PC-9 (cell line): ENCODE results near the gene MAFG. TPM values are rescaled to one million over a fixed set of nuclear protein-coding genes. Genes with fewer than 3 reads are reported as not detected.

ENCODE experiments used
- BruUV-seq: library from RNA; stranded (reverse); fragments of 400-500 nt; replicated peaks from 2 replicates; lab custom pipeline; 2021; lab: Mats Ljungman, UMichigan
- CTCF ChIA-PET: fragments of 300-600 bp; sonication (Branson Sonifier 250); formaldehyde crosslinking; loops from one replicate; lab custom pipeline; 2022; ENCODE audit warnings: antibody characterized with exemption; lab: Charles Lee
- POLR2A ChIA-PET: fragments of 300-600 bp; sonication (Branson Sonifier 250); formaldehyde crosslinking; loops from one replicate; lab custom pipeline; 2022; ENCODE audit warnings: antibody characterized with exemption; ENCODE audit not compliant: unreplicated experiment; lab: Charles Lee
- DNase-seq, 2 experiments: peaks; one replicate each; pipeline versions ENCODE4 v3.0.0 to v3.0.0-alpha.2; 2015 to 2022; ENCODE audit warnings: mixed read lengths in 1 of 2
- H2AFZ ChIP-seq: fragments of 200-600 bp; sonication (generic); 2 replicates; pipeline ENCODE4 v1.8.1; 2017; ENCODE audit warnings: antibody characterized with exemption
- H3F3A ChIP-seq: fragments of 200-600 bp; sonication (generic); 2 replicates; pipeline ENCODE4 v1.8.1; 2017; ENCODE audit warnings: antibody characterized with exemption, mild to moderate bottlenecking, low read depth; ENCODE audit not compliant: insufficient read depth
- H3K27ac ChIP-seq: fragments of 200-600 bp; sonication (generic); 2 replicates; pipeline ENCODE4 v1.6.1; 2016; ENCODE audit warnings: mixed run types
- H3K27me3 ChIP-seq: fragments of 200-600 bp; sonication (generic); 2 replicates; pipeline ENCODE4 v1.6.1; 2016; ENCODE audit warnings: low read depth, mixed run types; ENCODE audit not compliant: insufficient read depth
- H3K36me3 ChIP-seq: fragments of 200-600 bp; sonication (generic); 2 replicates; pipeline ENCODE4 v1.6.1; 2016; ENCODE audit warnings: low read depth, mixed run types
- H3K4me1 ChIP-seq: fragments of 200-600 bp; sonication (generic); replicated peaks from 2 replicates; pipeline ENCODE4 v1.6.1; 2016; ENCODE audit warnings: mixed run types; ENCODE audit not compliant: insufficient read depth
- H3K4me2 ChIP-seq: fragments of 200-600 bp; sonication (generic); 2 replicates; pipeline ENCODE4 v1.6.1; 2017; ENCODE audit warnings: mixed run types
- H3K4me3 ChIP-seq: fragments of 200-600 bp; sonication (generic); 2 replicates; pipeline ENCODE4 v1.6.1; 2016; ENCODE audit warnings: mixed run types
- H3K79me2 ChIP-seq: fragments of 200-600 bp; sonication (generic); 2 replicates; pipeline ENCODE4 v1.6.1; 2017; ENCODE audit warnings: low read depth, mixed run types
- H3K9me2 ChIP-seq: fragments of 200-600 bp; sonication (generic); 2 replicates; pipeline ENCODE4 v1.8.1; 2017; ENCODE audit warnings: mild to moderate bottlenecking; ENCODE audit not compliant: insufficient read depth
- H3K9me3 ChIP-seq: fragments of 200-600 bp; sonication (generic); 2 replicates; pipeline ENCODE4 v1.8.1; 2016; ENCODE audit warnings: low read depth; ENCODE audit not compliant: insufficient read depth
- H4K20me1 ChIP-seq: fragments of 200-600 bp; sonication (generic); 2 replicates; pipeline ENCODE4 v1.8.1; 2017; ENCODE audit not compliant: insufficient read depth
- EZH2 ChIP-seq: fragments of 200-600 bp; sonication (generic); IDR thresholded peaks from 2 replicates; pipeline ENCODE4 v1.8.0; 2017; ENCODE audit warnings: antibody characterized with exemption, low read depth
- intact Hi-C: fragments of 100-400 bp; cut with micrococcal nuclease; formaldehyde crosslinking; loops from one replicate; pipeline ENCODE4 v1.10.0; 2022; ENCODE audit not compliant: unreplicated experiment
- total RNA-seq: library from RNA; stranded (reverse); gene quantifications from 2 replicates; pipeline ENCODE4 v1.2.3, GENCODE V29; 2021
- TF ChIP-seq, protein P1 (sequence below): fragments of 200-600 bp; sonication (generic); conservative IDR thresholded peaks from 2 replicates; pipeline ENCODE4 v1.6.1; 2017; ENCODE audit warnings: mixed run types, antibody characterized with exemption, mild to moderate bottlenecking, moderate library complexity

The MAFG gene
- total RNA-seq, 1 experiment from 2014 or later, result 79.5 TPM

DNA sequence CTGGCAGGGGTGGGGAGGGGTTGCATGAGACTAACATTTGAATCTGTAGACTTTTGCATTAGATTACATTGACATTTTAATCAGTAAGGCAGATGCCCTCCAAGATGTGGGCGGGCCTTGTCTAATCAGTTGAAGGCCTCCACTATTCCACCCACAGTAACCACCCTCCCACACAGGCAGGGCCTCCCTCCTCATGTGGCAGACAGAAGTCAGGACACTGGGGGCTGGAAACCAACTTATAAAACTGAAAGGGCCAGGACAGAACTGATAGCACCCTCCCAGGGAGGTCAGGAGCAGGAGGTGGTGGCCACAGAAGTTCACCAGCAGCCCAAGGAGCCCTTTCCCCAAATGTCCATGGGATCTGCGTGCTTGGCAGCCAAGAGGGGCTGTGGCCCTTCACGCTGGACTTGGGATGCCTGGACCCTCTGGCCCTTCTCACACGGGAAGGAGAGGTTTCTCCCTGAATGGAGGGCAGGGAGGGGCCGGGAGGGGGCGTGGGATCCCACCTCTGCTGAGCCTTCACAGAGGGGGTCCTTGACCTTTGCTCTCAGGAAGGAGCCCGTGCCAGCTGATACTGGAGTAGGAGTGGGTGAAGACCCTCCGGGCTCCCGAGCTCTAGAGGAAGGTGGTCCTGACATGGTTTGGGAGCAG, 4.9 kb upstream of the MAFG start:
- Histone ChIP-seq H3K4me3 (no peak overlapping the region), H3K4me1 (peaks cover 4% of the 10 kb centered on the region; the same call in 1 of the 2 replicates), H4K20me1 (no peaks in the 10 kb centered on the region), H3K79me2 (no peaks in the 10 kb centered on the region), H3K36me3 (no peaks in the 10 kb centered on the region), H3K9me2 (no peaks in the 10 kb centered on the region), H3K27me3 (no peaks in the 10 kb centered on the region), H2AFZ (no peak overlapping the region), H3K9me3 (no peaks in the 10 kb centered on the region), H3K27ac (no peak overlapping the region), H3F3A (no peaks in the 10 kb centered on the region; the same call in 1 of the 2 replicates), H3K4me2 (no peak overlapping the region)
- BruUV-seq, result TSS peak; percentile 21
- TF ChIP-seq, protein P1, sequence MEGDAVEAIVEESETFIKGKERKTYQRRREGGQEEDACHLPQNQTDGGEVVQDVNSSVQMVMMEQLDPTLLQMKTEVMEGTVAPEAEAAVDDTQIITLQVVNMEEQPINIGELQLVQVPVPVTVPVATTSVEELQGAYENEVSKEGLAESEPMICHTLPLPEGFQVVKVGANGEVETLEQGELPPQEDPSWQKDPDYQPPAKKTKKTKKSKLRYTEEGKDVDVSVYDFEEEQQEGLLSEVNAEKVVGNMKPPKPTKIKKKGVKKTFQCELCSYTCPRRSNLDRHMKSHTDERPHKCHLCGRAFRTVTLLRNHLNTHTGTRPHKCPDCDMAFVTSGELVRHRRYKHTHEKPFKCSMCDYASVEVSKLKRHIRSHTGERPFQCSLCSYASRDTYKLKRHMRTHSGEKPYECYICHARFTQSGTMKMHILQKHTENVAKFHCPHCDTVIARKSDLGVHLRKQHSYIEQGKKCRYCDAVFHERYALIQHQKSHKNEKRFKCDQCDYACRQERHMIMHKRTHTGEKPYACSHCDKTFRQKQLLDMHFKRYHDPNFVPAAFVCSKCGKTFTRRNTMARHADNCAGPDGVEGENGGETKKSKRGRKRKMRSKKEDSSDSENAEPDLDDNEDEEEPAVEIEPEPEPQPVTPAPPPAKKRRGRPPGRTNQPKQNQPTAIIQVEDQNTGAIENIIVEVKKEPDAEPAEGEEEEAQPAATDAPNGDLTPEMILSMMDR, result no peak
- TF ChIP-seq EZH2, result no peak
- CTCF ChIA-PET, result no interaction called here
- POLR2A ChIA-PET, result interaction anchor here (0.5 to 0.6 kb wide), 2 partner anchors 90 to 202 kb away, joined by 3 to 14 read pairs; partner anchors contain the start of gene CENPX
- DNase-seq, result no peak
- intact Hi-C loops, result no loop called here

GRCh38 chr17:81931557-81932332, 4.2 kb upstream of the MAFG start:
- no peaks in the 10 kb centered on the region for H3K9me3 ChIP-seq
- no peaks in the 10 kb centered on the region for H3K9me2 ChIP-seq
- no peak for DNase-seq
- no TSS peak for BruUV-seq
- CTCF ChIA-PET, result no interaction called here
- peaks cover 4% of the 10 kb centered on the region; the same call in 1 of the 2 replicates for H3K79me2 ChIP-seq
- intact Hi-C loops, result no loop called here
- no peaks in the 10 kb centered on the region; the same call in 1 of the 2 replicates for H3F3A ChIP-seq
- no peak for TF ChIP-seq EZH2
- TF ChIP-seq, protein P1, result no peak
- no peak overlapping the region for H2AFZ ChIP-seq
- H3K4me2 ChIP-seq, result no peak overlapping the region
- POLR2A ChIA-PET, result no interaction called here
- H3K36me3 ChIP-seq, result no peaks in the 10 kb centered on the region
- H3K4me3 ChIP-seq, result no peak overlapping the region
- no peaks in the 10 kb centered on the region for H3K27me3 ChIP-seq
- H3K4me1 ChIP-seq, result peaks cover 4% of the 10 kb centered on the region; the same call in 1 of the 2 replicates
- H4K20me1 ChIP-seq, result no peaks in the 10 kb centered on the region
- H3K27ac ChIP-seq, result no peak overlapping the region

- Histone ChIP-seq H3K4me2 (no peak overlapping the region), H3K27me3 (no peaks in the 10 kb centered on the region), H3K4me3 (no peak overlapping the region), H3K4me1 (peaks cover 5% of the 10 kb centered on the region), H3K79me2 (peaks cover 9% of the 10 kb centered on the region), H4K20me1 (0 out of 2 replicates have a peak, but pooled peaks cover under 1% of the 10 kb centered on the region), H3K9me3 (no peaks in the 10 kb centered on the region), H2AFZ (no peak overlapping the region), H3K27ac (no peak overlapping the region), H3K36me3 (no peaks in the 10 kb centered on the region), H3K9me2 (no peaks in the 10 kb centered on the region), H3F3A (peaks cover 2% of the 10 kb centered on the region; the same call in 1 of the 2 replicates)
- intact Hi-C loops, result no loop called here
- DNase-seq, result no peak
- BruUV-seq, result no TSS peak
- TF ChIP-seq EZH2, result no peak
- TF ChIP-seq, protein P1, result no peak
- CTCF ChIA-PET, result no interaction called here
- POLR2A ChIA-PET, result no interaction called here
Observed at GRCh38 chr17:81931189-81931556, 3.6 kb upstream of the MAFG start.
